NCI-H82 treated with DMSO at 0.1 percent for 48 hours (cell line): ENCODE measurements around the gene S100A11.
A peak's percentile ranks its signal among the peaks of the same experiment; 100 is the strongest.
"Not testable (repeated sequence)": the region's sequence is repeated elsewhere in the genome, so short reads cannot be mapped to it uniquely, and the experiment has no call there.

Experiments
- DNase-seq: peaks from one replicate; lab custom pipeline; 2025; ENCODE audit not compliant: unreplicated experiment; lab: John Stamatoyannopoulos, UW

Gene S100A11

DNA sequence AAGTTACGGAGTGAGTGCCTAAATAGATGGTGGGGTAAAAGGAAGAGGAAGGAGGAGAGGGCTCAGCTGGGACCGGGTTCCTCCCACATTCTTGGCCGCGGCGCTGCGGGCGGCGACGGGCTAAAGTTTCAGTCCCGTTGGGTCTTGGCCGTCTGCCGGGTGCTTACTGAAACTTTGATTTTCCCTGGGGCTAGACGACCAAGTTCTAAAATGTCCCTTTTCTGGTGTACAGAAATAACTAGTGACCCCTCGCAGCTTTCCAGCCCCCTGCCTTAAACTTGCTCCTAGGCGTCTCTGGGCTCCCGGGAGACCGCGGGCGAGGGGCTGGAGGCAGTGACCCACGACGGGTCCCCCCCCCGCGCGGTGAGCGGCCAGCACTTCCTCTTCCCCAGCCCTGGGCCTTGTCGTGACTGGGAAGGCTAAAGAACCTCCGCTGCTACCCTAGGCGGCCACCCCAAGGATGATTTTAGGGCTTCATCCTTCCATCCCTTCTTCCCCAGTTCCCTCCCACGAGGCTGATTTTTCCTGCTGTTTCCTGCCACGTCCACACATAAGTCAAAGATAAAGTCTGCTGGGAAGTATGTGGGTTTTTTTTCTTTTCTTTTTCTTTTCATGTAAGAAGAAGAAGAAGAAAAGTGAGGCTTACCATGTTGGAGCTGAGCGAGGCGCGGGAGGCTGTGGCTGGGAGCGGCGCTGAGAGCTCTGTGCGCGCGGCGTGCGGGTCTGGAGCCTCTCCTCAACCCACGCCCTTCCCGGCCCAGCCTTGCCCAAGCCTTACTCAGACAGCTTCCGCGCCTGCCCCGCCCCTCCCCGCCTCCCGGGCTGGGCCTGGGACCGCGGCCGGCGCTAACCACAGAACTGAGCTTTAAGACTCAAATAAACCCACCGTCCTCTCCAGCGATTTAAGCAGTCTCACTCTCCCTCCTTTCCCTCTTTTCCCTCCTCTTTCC, at the start of gene S100A11:
Gene S100A11 (minus strand): TSS at position 738 of the 950 bp plus-strand sequence. CDS start 89 bp downstream, at position 649.
- no peak for DNase-seq

DNA sequence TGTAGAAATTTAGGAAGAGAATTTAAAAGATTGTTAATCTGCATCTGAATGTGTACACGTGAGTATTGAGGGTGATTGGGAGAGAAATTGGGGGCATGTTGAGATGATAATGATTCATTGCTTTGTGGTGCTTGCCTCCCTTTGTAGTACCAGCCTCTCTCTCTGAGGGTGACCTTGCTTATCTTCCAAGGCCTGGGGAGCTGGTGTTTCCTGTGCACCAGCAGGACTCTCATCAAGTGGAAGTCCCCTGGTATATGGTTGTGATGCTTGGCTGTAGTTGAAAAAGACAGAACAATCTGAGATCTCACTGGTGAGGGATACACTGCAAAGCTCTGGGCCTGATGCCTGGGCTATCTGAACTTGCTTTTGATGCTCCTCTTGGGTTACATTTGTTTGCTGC, 48.0 kb upstream of the S100A11 start:
- no peak for DNase-seq

DNA sequence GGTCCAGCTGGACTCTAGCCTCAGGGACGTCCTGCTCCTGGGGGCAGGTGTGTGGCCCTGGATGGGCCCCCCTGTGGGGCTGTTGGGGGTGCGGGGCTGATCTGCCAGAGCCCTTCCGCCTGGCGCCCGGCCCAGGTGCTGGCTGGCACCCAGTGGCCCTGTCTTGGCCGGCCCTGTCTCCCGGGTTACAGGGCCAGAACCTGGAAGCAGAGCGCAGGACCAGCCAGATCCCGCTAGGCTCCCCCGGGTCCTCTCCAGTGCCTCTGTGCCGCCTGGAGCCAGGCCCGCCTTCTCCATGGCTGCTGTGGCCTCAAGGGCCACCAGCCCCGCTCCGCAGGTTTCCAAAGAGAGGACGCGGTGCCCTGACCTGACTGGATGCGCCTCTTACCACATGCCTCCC, 44.2 kb upstream of the S100A11 start:
- DNase-seq, result not testable (repeated sequence)

DNA sequence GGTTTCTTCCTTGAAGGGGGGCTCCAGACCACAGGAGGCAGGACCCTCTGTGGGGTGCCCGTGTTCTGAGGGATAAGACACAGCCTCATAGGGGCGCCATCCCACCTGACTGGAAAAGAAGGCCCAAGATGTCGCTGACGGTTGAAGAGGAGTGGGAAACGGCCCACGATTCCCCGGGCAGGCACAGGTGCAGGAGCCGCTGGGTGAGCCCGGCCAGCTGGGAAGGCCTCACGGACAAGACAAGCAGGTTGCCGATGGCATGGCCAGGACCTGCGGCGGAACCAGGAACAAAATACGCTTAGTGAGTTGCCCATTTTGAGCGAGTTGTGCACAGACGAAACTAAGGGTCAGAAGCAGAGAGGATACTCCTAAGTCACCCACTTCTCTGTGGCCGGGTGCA, 43.7 kb upstream of the S100A11 start:
- DNase-seq, result not testable (repeated sequence)

DNA sequence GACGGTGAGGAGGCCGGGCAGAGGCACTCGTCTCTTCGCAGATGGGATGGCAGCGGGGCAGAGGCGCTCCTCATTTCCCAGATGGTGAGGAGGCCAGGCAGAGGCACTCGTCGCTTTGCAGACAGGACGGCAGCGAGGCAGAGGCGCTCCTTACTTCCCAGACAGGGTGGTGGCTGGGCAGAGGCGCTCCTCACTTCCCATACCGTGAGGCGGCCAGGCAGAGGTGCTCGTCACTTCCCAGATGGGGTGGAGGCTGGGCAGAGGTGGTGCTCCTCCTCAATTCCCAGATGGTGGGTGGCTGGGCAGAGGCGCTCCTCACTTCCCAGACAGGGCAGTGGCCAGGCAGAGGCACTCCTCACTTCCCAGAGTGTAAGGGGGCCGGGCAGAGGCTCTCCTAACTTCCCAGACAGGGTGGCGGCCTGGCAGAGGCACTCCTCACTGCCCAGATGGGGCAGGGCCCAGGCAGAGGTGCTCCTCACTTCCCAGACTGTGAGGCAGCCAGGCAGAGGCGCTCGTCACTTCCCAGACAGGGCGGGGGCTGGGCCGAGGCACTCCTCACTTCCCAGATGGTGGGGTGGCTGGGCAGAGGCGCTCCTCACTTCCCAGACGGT, 42.1 kb upstream of the S100A11 start:
- no peak for DNase-seq

DNA sequence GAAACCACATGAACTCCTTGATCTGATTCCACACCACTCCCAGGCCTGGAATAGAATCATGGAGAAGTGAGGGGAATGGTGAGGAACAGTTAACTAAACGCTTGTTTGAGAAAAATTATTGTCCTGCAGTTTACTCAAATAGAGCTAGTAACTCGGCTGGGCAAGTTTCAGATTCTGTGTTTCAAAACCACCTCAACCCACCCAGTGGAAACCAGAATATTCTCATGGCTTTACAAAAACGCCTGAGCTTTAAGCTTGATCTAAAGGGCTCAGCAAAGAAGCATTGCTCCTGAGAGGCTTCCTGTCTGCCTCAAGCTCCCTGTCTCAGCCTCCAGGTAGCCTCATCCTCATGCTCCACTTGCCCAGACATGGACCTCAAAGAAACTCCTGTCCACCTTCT, 35.5 kb upstream of the S100A11 start:
- no peak for DNase-seq

DNA sequence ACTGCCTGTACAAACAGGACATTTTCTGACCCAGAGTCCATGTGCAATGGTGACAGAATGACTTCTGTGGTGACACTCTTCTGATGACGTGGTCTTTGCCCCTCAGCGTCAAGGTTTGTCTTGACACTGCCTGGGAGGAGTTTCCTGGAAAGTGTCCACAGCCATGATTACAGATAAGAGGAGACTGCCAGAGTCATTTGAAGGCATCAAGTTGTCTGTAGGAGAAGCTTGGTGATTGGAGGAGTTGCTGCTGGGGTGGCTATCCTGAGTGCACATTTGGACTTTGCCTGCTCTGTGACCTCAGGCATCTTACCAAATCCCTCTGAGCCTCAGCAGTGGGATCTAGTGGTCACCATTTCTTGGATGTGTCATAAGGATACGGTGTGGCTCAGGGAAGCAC, 34.3 kb upstream of the S100A11 start:
- DNase-seq, result no peak

DNA sequence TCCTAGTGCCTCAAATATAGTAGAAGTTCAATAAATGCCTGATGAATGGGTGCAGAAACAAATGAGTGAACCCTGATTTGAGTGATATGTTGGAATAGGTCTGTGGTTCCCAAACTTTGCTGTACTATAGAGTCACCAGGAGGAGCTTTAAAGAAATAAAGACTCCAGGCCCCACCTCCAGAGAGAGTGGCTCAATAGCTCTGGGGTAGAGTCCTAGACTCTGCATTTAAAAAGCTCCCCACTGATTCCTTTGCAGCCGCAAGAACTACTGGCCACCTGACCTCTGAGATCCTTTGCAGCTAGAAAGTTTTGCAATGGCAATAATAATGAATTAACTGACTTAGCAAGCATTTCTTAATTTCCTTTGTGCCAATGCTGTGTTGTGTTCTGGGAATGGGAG, 31.1 kb upstream of the S100A11 start:
- DNase-seq, result no peak

DNA sequence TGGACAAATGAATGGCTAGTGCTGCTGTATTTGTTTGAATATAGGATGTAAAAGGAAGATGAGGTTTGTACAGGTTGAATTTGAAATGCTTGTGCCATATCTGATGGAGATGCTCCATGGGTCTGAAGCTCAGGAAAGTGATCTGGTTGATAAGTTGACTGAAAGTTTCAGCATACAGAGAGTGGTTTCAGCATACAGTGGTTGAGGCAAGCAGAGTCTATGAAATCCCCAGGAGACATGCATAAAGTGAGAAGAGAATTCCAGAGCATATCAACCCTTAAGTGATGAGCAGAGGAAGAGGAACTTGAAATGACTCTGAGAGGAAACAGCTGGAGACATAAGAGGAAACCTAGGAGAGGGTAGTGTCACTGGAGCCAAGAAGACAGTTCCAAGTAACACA, 30.3 kb upstream of the S100A11 start:
- DNase-seq, result no peak

DNA sequence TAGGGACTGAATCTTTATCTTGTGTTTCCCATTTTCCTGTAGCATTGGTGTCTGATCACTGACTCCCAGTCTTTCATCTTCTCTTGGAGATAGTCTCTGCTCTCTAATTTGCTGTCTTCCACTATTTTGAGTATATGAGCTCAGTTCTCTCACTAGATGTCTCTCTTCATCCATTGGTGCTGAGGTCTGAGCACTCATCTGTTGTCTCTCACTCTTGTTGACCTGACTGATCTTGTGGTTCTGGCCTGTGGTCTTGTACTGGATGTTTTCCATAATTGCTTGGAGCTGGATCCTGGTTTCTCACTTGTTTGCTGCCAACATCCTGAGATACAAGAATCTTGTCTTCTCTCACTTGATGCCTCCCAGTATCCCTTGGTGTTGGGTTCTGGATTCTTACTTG, 25.1 kb upstream of the S100A11 start:
- DNase-seq, result no peak

DNA sequence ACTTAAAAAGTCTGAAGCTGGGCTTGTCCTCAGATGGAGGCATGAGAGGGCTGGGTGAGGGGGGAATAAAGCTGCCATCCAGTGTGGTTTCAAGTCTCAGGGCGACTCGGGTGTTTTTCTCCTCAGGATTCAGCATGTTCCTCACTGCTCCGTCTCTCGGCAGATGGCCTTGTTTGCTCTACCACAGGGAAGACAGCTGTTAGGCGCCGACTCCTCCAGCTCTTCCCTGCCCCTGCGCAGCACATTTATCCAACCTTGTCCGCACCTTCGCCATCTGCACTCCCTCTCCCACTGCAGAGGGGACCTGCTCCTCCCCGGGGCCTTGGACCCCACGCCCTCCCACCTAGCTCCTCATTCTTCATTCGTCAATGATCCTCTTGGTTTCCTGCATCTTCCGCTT, 16.6 kb upstream of the S100A11 start:
- DNase-seq, result peak; percentile 81

DNA sequence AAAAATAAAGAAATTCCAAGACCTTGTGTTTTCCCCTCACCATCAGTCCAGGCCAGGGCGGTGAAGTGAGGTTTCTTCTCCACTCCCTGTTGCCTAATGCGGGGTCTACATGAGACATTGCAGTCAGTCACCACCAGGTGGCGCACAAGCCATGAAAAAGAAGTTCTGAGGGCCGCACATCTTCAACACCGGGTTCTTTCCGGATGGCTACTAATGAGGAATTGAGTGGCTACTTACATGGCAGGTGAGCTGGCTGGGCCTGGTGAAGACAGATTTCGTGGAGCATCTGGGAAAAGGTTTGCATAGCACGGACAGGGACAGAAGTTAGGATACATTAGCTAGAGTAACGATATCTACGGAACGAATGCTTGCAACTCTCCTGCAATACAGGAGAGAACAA, 15.8 kb upstream of the S100A11 start:
- DNase-seq, result peak; percentile 72

DNA sequence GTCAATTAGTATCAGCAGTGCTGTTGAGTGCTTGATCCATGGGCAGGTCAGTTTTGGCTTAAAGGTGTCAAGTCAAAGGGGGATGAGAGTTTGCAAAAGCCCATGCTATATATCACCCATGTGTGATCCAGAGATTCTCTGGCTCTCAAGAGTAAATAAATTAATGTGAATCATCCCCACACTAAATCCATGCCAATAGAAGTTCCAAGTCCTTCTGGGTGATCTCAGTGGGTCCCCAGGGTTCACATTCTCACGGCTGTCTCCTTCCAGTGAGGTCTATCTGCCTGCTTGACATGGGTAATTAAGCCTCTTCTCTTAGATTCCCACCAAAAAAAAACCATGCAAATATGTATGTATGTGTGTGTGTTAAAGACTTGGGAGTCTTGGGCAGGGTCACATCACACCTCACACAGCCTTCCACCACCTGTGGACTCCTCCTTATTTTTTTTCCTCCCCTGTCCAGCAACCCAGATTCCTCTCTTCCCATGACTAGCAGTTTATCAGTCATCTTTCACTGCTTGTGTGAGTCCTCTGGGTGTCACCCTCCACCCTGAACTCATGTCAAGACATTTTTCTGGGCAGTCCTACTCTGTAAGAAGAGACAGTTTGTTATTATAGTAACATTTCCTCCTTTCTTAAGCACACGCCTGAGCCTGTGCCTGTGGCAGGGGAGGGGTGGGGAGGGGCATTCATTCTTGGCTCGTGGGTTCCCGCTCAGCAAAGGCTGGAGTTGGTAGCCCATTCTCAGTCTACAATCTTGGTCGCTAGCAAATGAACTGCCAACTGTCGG, 14.3 kb upstream of the S100A11 start:
- DNase-seq, result no peak

DNA sequence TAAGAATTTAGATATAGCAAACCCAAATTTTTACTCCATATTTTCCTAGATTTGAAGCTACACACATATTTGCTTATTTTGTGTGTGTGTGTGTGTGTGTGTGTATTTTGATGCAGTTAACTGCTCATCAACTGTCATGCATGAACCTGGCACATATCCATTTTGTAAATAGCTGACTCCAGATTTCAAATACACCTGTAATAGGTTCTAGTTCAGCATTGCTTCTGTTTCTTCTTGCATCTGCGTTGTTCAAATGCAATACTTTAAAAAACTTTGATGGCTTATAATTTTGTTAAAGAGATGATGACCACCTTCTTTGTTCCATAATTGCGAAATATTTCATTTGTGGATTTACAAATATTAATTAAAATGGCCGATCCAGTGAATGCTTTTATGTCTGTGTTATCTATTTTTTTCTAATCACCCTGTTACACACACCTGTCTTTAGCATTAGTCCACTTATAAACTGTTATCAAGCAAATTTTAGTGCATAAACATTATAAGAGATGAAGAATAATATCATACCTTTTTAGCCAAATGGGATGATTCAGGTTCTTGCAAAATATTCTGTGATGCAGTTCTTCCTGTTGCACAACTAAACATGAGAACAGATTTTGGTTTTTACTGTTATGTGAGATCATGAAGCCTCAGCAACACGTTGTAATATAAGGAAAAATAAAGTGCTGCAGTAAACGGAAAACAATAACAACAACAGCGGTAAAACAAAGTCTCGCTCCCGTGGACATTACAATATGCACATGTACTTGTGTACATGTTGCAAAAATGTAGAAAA, 12.7 kb upstream of the S100A11 start:
- DNase-seq, result no peak

DNA sequence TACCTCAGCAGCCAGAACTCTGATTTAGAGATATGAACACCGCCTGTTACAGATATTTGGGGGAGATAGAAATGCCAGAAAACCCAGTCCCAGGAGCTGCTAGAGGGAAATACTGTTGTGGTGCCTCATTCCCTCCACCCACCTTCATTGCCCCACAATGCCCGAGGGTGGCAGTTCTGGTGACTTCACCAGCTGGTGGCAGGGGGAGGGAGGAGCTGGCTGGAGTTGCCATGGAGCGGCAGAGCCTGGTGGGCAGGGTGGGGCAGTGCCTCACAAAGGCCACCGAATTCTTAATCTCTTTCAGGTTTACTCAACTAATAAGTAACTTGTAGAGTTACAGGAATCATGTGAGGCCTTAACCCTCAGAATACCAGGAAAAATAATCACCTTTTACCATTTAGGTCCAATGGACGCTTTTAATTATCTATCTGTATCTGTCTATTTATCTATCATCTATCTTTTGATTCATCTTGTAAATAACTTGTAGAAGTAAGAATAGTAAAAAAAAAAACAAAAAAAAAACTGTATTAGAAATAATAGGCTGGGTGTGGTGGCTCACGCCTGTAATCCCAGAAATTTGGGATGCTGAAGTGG, 11.7 kb upstream of the S100A11 start:
- no peak for DNase-seq

DNA sequence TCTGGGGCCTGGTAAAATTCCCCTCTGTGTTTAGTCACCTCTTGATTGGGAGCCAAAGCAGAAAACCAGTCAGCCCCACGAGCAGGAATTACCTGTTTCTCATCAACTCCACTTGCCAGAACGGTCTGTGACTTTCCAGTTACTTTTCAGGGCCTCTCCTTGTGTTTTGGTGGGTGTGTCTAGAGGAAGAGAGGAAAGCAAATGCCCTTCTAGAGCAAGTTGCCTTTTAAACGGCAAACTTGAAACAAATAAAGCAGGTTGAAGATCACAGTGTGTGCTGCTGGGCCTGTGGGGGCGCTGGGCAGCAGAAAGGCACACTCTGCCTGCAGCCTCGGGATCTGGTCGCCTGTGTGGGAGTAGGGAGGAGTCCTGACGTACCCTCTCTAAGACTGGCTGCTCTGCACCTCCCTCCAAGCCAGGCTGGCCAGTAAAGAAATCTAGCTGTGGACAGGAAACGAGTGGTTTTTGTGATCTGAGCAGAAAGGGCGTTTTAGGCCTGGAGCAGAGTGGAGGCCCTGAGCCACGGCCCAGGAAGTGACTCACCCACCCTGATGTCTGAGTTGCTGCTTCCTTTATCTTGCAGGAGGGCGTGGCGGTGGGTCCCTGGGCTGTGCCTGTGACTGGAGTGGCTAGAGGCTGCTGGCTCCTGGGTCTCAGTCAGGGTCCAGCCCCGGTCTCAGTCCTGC, 11.1 kb upstream of the S100A11 start:
- DNase-seq, result peak; percentile 48

DNA sequence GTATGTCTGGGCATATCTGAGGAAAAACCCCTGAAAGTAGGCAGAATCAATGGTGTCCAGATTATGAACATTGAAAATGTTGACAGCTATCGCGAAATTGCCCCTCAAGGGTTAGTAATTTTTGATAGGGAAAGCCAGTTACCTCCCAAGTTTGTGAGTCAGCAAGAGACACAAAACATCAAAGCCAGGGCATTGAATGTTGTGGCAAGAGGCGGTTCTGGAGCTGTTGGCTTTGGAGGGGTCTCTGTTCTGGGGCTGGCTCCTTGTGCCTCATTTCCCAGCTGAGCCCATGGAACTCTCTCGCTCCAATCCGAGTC, 10.6 kb upstream of the S100A11 start:
- no peak for DNase-seq

DNA sequence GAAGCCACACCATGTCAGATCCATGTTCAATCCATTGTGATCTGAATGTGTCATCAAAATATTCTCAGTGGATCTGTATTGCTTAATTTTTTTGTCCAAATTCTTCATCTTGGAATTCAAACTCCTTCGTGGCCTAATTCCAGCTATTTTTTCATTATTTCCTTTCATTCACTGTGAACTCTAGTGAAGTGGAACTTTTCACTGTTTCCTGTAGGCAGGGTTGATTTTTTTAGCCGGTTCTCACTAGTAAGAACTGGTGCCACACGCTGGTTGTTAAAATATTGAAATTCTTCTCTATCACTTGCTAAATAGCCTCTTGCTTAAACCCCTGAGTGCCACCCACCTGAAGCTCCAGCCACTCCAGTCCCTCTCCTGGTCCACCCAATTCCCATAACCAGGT, 7.6 kb upstream of the S100A11 start:
- no peak for DNase-seq

DNA sequence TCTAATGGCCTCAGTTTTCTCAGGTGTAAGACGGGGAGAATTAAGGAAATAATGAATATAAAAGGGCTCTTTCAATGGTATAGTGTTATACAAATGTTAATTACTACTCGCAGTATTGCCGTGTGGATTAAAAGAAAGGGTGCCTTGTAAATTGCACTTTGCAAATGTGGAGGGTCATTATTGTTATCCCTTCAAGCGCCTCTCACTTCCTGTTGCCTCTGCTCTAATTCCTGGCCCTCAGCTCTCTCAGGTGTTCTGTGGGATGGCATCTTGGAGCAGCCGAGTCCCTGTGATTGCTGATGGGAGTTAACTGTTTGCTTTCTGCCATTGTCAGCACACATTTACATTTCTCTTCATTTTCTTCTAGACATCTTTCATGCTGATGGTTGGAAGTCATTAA, 7.1 kb upstream of the S100A11 start:
- DNase-seq, result no peak

DNA sequence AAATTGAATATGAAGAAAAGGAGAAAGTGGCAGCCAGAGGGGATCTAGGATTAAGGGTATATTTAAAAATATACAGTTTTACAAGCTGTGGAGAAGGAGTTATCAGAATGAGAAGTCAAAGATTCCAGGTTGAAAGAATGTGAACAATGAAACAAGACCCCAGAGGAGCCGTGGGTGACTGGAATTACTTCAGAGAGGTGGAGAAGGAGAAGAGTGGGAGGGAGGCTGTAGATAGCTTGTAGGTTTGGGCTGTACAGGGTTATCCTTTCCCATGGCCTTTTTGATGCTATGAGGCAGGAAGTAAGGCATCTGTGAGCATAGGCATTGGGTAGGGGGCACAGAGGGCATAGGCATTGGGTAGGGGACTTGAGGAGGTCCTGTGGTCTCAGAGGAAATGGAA, 5.2 kb upstream of the S100A11 start:
- no peak for DNase-seq
